Amniotic epithelial cell (primary cell): Measurements from ENCODE around the gene OSBPL1A.

Experiments
- DNase-seq: peaks from one replicate; pipeline ENCODE4 v3.0.0-alpha.2; 2010; ENCODE audit warnings: low read depth

Gene OSBPL1A

DNA sequence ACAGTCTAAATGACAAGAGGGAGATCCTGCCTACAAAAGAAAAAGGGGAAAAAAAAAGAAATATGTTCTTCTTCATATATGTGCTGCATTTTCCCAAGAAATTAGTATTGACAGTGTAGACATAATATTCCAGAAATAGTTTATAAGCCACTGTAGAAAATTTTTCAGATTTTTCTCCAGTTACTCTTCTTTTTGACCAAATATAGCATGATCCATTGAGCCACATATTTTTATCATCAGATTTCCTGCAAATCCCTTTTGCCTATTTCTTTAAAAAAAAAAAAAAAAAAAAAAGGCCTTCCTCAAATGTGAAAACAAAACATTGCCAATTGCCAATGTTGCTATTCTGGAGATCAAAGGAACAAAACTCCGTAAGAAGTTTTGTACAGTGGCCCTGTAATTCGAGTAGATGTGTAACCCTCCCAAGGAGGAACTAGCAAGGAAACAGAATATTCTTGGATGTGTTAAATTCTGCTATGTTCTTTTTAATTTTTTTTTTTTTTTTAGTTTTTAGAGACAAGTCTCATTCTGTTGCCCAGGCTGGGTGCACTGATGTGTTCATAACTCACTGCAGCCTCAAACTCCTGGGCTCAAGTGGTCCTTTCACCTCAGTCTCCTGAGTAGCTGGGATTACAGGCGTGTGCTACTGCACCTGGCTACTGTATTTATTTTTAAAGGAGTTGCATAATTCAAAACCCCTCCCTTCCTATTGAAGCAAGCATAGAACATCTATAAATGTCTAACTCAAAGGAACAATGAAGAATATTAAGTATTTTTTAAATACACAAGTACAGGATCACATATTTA, 271.3 kb downstream of the OSBPL1A start:
- no peak for DNase-seq

DNA sequence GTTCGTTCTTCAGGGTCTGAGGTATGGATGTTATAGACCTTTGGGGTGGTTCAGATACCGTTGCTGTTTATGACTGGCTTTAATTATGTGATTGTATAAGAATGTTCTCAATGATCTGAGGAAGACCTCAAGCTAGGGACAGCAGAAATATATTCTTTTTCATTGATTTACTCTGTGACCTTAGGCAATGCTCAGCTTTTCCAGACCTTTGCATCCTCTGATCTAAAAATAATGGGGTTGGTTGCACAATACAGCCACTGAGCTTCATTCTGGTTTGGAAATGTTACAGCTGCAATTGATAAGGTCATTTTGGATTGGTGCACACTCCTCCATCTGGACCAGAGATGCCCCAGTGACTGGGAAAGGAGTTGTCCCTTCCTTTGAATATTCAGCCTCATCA, 276.0 kb downstream of the OSBPL1A start:
- no peak for DNase-seq

DNA sequence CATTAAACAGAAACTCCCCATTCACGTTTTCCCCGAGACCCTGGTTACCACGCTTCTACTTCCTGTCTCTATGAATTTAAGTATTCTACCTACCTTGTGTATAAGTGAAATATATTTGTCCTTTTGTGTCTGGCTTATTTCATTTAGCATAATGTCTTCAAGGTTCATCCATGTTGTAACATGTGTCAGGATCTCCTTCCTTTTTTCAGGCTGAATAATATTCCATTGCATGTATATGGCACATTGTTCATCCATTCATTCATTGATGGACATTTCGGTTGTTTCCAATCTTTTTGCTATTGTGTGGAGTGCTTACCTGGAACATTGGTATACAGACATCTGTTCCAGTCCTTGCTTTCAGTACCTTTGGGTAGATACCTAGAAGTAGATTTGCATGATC, 276.9 kb downstream of the OSBPL1A start:
- no peak for DNase-seq

DNA sequence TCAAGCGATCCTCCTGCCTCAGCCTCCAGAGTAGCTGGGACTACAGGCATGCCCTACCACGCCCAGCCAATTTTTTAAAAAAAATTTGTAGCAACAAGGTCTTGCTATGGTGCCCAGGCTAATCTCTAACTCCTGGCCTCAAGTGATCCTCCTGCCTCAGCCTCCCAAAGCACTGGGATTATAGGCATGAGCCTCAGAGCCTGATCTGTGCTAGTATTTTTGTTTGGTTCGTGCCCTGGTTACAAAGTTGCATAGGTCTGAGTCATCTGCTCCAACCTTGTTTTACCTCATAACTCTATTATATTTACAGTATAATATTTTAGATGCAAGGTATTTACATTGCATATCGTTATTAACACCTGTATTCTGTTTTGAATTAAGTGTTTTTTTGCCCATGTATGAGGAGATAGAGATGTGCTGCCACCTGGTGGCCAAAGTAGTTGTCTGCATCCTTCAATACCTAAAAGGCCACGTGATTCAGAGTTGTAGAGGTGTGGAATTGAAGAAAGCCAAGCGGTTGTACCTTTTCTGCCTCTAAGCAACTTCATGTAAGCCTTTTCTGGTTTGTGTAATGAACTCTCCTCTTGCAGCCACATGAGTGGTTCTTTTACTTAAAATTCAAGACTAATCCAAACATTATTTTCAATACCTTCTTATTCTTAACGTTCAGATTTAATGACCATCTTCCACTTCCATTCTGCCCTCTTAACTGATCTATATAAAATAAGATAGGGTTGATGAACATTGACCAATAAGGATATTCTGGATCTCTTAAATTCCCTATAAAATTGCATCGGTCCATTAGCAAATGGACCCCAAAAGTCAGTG, 278.7 kb downstream of the OSBPL1A start:
- peak; percentile 63 for DNase-seq

DNA sequence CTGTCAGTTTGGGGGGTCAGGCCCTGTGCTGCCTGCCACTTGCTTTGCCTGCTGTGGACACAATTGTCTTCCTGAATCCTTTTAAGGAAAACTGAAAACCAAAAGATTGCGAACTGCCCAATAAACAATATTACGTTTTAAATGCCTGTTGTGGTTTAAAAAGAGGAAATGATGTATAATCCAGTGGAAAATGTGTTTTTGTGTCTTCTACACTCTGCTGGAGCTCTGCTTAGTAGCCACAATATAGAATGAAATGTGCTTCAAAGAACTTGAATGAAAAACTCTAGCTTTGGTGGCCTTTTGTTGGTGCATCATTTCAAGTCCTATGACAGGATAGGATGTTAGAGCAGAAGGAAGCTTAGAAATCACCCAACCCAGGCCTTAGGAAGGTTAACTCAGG, 282.0 kb downstream of the OSBPL1A start:
- no peak for DNase-seq

DNA sequence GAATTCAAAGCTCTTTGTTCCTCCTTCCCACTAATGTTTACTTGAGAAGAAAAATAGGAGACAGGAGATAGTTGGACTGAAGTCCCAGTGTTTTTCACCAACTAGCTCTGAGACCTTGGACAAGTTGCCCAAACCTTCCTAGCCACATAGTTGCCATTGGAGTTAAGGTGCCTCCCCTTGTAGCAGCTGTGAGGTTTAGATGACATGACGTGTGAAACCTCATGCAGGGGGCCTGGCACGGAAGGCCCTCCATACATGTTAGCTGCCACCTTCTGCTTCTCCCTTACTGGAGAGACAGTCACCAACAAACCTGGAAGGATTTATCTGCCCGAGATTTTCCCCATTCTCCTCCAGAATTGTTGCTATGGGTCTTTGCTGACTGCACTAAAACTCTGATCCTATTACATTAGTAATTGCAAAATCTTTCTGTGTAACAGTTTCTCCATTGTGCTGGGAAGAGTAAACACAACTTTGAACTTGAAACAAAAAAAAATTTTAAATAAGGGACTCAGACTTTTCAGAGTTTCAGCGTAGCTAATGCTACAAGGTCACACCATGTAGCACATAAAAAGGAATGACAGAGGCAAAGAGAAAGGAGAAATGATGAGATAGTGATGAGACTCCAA, 282.6 kb downstream of the OSBPL1A start:
- DNase-seq: no peak

DNA sequence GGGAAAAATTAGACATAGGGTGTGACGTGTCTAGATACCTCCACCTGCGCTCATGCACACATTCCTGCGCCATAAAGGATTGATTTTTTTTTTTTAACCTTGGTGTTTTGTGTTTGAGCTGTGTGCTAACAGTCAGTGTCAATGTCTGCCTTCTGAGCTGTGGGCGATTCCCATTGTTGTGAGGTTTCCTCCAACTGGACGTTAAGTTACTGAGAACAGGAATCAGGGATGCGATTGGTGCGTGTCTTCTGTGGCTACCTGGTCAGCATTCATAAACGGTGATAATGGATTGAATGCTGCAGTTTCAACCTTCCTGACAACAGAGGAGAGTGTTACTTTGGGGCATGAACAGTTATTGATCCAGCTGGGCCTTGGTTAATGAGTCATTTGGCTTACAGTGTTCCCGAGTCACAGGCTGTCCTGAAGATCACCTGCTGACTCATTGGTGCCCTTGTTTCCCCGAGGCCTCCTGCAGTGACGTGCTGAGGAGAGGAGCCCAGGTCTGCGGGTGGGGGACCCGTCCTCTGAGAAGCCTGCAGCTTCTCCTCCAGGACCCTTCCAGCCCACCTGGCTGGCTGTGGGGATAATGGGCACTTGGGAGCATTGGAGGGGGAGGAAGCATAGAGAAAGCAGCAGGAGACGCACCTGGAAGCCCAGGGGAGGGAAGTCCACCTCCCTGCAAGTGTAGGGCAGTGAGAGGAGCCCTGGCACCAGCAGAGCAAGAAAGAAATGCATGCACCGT, 284.6 kb downstream of the OSBPL1A start:
- DNase-seq: no peak

DNA sequence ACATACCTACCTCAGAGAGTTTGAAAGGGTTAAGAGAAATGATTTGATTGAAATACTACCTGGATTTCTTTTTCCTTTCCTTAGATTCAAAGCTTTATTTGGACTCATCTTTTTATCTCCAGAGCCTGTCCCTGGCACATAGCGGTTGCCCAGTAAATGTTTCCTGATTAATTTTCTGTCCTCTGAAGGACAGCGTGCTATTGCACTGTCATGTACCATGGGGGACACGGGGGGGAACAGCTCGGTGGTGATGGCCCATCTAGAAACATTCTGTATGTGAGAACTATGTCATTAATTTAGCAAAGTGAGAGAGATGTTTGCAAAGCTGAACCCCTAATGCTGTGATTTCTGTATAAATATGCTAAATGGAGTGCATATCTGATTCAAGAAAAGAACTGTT, 285.2 kb downstream of the OSBPL1A start:
- no peak for DNase-seq
